ENCODE results near the gene RNFT1. TPM values are rescaled to one million over a fixed set of nuclear protein-coding genes. Genes with fewer than 3 reads are reported as not detected.

The RNFT1 gene
- total RNA-seq, 1 donor from 2014 or later: 20.4 TPM

DNA sequence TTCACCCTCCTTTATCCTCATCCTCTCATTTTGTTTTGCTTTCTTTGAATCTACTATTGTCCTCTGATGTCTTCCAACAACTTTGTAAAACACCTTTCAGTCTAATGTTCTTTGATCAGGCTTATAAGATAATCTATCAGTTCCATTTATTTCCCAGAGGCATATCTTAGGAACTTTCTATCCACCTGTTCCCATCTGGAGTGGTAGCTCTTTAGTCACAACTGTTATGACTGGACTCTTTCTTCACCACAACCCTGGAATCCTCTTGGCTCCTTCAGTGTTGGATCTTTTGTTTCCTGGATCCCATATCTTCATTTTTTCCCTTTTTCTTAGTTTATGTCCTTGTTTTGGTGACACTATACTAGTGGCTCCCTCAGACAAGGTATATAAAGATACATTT is 48.1 kb downstream of the RNFT1 start:
- Mint-ChIP-seq H3K4me1 (no peaks in the 10 kb centered on the region), H3K9me3 (no peaks in the 10 kb centered on the region), H3K36me3 (peaks cover 31% of the 10 kb centered on the region), H3K27ac (no peak overlapping the region), H3K4me3 (no peak overlapping the region), H3K27me3 (ENCODE audit: low read depth) (no peaks in the 10 kb centered on the region)
- no peak for DNase-seq (ENCODE audit: low spot score in 2 of 2, unreplicated experiment in 2 of 2)
- TF ChIP-seq CTCF (IDR thresholded peaks at IDR 0.05; ENCODE audit: unreplicated experiment): no peak

DNA sequence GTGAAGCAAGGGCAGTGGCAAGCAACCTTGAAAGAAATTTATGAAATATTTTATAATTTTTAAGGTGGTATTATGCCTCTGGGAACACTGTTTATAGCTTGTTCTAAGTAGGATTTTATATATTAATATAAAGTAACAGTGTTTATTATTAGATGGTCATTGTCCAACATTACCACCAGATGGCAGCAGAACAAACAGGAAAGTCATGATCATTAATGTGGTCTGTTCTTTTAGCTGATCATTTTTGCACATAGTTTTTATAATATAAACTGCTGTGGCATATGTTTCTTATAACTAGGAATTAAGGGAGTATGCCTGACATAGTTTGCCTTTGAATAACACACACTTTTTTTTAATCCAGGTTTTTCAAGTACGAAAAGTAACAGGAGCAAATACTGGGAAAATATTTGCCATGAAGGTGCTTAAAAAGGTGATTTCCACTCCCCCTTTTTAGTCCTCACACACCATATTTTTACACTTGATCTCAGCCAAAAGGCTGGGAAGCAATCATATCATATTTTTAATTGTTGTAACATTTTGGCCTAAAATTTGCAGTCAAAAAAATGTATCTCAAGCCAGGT is 50.2 kb downstream of the RNFT1 start:
- no peak overlapping the region for H3K27ac Mint-ChIP-seq
- peak; percentile 76 for TF ChIP-seq CTCF (IDR thresholded peaks at IDR 0.05; ENCODE audit: unreplicated experiment)
- DNase-seq (ENCODE audit: low spot score in 2 of 2, unreplicated experiment in 2 of 2): no peak
- H3K9me3 Mint-ChIP-seq: no peaks in the 10 kb centered on the region
- no peak overlapping the region for H3K4me3 Mint-ChIP-seq
- H3K4me1 Mint-ChIP-seq: no peaks in the 10 kb centered on the region
- H3K36me3 Mint-ChIP-seq: peaks cover 28% of the 10 kb centered on the region
- no peaks in the 10 kb centered on the region for H3K27me3 Mint-ChIP-seq (ENCODE audit: low read depth)

GRCh38 chr17:59907467-59907866 is 57.1 kb downstream of the RNFT1 start:
- Mint-ChIP-seq H3K27ac (no peak overlapping the region), H3K9me3 (no peaks in the 10 kb centered on the region), H3K27me3 (ENCODE audit: low read depth) (no peaks in the 10 kb centered on the region), H3K4me3 (no peak overlapping the region), H3K36me3 (peaks cover 18% of the 10 kb centered on the region), H3K4me1 (no peaks in the 10 kb centered on the region)
- no peak for DNase-seq (ENCODE audit: low spot score in 2 of 2, unreplicated experiment in 2 of 2)
- TF ChIP-seq CTCF (IDR thresholded peaks at IDR 0.05; ENCODE audit: unreplicated experiment): no peak

DNA sequence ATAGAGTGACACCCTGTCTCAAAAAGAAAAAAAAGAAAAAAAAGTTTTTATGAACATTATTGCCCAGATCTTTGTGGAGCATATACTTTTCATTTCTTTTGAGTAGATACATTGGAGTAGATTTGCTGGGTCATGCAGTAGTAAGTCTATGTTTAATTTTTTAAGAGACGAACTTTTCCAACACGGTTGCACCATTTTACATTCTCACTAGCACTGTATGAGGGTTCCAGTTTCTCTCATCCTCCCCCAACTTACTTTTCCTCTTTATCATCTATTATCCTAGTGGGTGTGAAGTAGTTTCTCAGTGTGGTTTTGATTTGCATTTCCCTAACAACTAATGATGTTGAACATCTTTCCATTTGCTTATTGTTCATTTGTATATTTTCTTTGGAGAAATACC is 61.1 kb downstream of the RNFT1 start:
- Mint-ChIP-seq H3K27me3 (ENCODE audit: low read depth) (no peaks in the 10 kb centered on the region), H3K27ac (peak overlapping the region; percentile 26), H3K36me3 (peaks cover 12% of the 10 kb centered on the region), H3K4me1 (no peaks in the 10 kb centered on the region), H3K4me3 (no peak overlapping the region), H3K9me3 (no peaks in the 10 kb centered on the region)
- DNase-seq (ENCODE audit: low spot score in 2 of 2, unreplicated experiment in 2 of 2): no peak
- TF ChIP-seq CTCF (IDR thresholded peaks at IDR 0.05; ENCODE audit: unreplicated experiment): no peak

Other genes starting within 250 kb of the RNFT1 start
- 10.5 to 13.9 TPM (median 13.0 TPM) in 3 replicates for gene TUBD1, start 71.8 kb downstream of the RNFT1 start, total RNA-seq
- gene RPS6KB1, start 71.6 kb downstream of the RNFT1 start, total RNA-seq: 42.3 to 49.9 TPM (median 42.8 TPM) in 3 replicates
- gene HEATR6, start 114.2 kb upstream of the RNFT1 start, total RNA-seq: 33.9 to 37.2 TPM (median 36.1 TPM) in 3 replicates
- gene CA4, start 185.2 kb upstream of the RNFT1 start, total RNA-seq: not detected in 3 replicates